Stimulated activated CD4-positive, alpha-beta T cell treated with anti-CD3 and anti-CD28 coated beads, Interleukin-4, amount 100 ng/mL, for 1 hour (primary cell): ENCODE data around the gene COLEC12.

Experiments
- DNase-seq: peaks from one replicate; pipeline ENCODE4 v3.0.0-alpha.2; 2020

Gene COLEC12

DNA sequence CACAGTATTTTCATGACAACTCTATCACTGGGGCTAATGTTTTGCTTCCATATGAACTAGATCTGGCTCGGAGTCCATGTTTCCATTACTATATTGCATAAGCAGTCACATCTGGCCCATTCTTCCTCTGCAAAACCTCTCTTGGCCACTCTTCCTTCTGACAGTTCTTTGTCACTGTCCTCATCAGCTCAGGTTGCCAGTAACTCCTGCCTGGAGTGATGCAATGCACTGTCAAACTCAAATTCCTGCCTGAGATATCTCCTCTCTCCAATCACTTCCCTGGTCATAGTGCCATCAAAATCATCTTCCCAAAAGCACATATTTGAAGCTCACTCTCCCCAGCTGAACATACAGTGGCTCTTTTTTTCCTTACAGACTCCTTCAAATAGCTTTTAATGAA, 66.1 kb downstream of the COLEC12 start:
- DNase-seq = no peak

DNA sequence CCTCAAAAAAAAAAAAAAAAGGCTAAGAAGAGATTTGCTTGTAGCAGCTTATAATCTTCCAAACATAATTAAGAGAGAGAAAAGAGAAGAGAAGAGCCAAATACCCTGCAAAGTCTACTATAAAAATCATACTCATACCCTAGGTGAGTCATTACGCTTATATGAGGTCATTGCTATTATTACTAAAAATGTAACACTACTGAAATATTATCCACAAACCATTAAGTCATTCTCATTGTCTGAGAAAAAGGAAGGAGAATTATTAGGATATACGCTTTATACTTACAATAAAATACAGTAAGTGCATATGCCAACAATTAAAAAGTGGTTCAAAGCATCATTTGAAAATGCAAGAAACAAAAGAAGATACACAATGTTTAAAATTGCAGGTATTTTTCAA, 66.5 kb downstream of the COLEC12 start:
- no peak for DNase-seq

DNA sequence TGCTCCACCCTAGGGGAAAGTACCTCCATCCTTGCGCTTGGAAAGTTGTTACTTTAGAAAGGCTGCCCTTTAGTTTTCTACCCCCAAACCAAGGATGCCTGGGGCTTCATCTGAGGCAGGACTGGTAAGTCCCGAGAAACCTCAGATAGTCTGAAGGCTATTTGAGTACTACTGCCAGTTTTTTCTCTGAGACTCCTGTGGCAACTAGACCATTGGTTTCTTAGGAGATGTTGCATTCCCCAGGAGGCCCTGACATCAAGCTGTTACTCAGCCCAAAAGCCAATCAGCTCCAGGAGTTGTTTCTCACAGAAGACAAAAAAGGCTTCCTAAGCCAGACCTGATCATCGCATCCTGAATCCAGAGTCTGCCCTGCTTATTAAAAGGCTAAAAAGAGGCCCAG, 67.2 kb downstream of the COLEC12 start:
- DNase-seq = no peak

DNA sequence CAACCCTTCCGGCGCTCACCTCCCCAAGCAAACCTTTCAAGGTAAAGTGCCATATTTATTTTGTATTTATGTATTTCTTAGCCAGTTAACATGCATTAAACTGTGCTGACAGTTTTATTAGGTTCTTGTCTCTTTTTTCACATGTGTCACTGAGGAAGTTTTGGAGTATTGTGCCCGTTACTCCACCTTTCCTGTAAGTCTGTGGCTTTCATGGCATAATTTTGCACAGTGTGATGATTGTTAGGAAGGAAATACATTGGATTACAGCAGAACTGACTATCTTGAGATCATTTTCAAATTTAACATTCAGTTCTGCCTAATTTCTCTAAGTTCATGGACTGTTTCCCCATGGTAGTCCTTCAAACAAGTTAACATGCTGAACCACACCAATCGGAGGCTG, 67.7 kb downstream of the COLEC12 start:
- no peak for DNase-seq

DNA sequence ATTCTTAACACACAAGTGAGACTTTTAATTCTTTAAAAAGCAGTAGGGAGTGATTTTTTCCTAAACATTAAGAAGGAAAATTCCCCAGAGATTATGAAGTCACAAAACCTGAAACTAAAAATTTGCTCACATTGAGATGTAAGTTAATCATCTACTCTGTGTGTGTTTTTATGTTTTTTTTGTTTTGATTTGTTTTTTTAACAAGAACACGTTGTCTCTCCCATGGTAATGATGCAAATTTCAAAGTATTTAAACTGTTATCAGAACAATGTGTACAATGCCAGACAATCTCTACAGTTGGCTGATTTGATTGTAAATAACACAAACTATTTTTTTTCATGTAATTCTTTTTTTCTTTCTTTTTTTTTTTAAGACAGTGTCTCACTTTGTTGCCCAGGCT, 71.5 kb downstream of the COLEC12 start:
- DNase-seq = no peak

DNA sequence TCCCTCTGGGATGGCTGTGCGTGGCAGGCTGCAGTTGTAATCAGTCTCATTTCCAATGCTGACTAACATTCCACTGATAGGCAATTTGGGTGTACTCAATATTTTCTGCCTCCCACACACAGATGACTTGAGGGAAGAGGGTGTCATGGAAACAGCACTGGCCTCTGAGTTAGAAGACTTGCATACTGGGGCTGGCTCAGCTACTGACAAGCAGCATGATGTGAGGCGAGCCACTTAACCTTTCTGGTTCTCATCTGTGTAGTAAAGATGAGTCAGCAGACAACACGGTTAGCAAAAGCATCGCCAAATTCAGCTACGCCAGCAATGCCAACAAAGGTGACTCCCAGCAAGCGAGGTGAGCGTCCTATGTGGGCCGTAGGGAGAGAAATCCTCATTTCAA, 73.5 kb downstream of the COLEC12 start:
- DNase-seq = no peak

- no peak for DNase-seq
These were observed 75.3 kb downstream of the COLEC12 start for GRCh38 chr18:425106-425745.

DNA sequence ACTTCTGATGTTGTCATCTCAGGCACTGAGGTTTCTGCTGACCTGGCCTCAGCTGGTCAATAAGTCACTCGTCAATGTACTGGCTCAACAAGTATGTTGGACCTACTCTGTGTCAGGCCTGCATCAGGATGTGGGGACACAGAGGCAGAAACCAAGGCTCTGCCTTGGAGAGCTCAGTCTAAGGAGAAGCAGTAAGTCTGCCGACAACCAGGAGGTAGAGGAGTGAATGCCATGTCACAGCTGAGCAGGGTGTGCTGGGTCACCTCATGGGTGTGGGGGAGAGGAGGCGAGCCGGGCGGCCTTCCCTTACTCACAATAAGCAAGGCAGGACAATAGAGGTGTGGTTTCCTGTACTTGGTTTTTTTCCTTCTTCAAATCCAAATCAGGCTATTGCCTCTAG, 75.8 kb downstream of the COLEC12 start:
- no peak for DNase-seq

- DNase-seq = no peak
These were observed 76.3 kb downstream of the COLEC12 start for GRCh38 chr18:424071-424661.

GRCh38 chr18:422966-423365, 77.5 kb downstream of the COLEC12 start:
- DNase-seq = no peak

- no peak for DNase-seq
These were observed 79.0 kb downstream of the COLEC12 start for GRCh38 chr18:421247-422155.

- no peak for DNase-seq
These were observed 79.7 kb downstream of the COLEC12 start for GRCh38 chr18:420661-421246.

GRCh38 chr18:419541-420175, 80.8 kb downstream of the COLEC12 start:
- no peak for DNase-seq

DNA sequence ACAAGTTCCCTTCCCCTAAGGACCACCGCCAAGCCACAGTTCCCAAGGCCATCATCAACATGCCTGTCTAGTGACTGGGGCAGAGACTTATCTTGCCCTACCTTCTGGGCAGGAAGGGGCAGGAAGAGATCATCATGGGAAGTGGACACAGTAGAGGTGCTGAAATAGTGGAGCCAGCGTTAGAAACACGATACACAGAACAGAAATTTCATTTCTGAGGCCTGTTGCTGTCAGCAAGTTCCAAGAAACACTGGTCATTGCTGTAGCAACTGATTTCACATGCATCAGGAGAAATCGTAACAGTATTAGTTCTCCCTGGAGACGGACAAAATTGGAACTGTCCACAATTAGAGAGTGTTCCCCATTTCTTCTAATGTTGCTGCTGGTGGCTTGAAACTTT, 83.0 kb downstream of the COLEC12 start:
- DNase-seq = no peak

GRCh38 chr18:416930-417329, 83.6 kb downstream of the COLEC12 start:
- no peak for DNase-seq

GRCh38 chr18:415617-416612, 84.6 kb downstream of the COLEC12 start:
- no peak for DNase-seq

DNA sequence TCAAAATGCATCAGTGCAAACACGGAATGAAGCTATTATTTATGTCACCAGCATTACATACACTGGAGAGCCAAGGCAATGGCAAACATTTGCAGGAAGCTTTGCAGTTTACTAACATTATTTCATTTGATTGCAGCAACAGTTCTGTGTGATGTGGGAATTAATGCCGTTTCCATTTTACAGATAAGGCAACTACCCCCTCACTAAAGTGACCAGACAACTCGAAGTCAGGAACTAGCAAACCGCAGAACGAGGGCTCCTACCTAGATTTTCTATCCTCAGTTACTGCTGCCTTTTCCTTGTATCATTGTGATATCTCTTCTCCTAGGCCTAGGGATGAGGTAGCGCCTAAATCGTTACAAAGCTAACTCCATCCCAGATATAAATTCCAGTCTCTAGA, 85.5 kb downstream of the COLEC12 start:
- no peak for DNase-seq

DNA sequence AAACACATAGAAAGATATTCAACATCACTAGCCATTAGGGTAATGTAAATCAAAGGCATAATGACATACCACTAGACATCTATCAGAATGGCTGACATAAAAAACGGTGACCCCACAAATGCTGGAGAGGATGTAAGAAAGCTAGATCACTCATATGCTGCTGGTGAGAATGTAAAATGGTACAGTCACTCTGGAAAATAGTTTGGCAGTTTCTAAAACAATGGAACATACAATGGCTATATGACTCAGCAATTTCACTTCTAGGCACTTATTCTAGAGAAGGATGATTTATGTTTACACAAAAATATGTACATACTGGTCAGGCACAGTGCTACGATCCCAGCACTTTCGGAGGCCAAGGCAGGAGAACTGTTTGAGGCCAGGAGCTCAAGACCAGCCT, 87.3 kb downstream of the COLEC12 start:
- no peak for DNase-seq

- no peak for DNase-seq
These were observed 90.5 kb downstream of the COLEC12 start for GRCh38 chr18:410047-410455.

DNA sequence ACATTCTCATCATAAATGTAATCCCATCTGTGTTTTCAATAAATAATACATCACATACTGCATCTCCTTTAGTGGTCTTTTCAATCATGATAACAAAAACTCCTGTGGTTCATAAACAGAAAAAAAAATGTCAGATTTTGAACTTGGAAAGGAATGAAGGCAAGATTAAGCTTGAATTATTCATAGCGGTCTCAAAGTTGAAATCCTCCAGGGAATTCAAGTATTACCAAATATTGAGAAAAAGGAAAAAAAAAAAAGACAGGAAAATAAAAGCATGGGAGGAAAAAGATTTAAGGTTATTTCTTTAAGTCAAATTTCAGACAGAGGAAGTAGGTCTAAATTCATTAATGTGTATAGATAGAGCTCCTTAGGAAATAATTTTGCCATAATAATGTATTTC, 92.1 kb downstream of the COLEC12 start:
- DNase-seq = no peak

DNA sequence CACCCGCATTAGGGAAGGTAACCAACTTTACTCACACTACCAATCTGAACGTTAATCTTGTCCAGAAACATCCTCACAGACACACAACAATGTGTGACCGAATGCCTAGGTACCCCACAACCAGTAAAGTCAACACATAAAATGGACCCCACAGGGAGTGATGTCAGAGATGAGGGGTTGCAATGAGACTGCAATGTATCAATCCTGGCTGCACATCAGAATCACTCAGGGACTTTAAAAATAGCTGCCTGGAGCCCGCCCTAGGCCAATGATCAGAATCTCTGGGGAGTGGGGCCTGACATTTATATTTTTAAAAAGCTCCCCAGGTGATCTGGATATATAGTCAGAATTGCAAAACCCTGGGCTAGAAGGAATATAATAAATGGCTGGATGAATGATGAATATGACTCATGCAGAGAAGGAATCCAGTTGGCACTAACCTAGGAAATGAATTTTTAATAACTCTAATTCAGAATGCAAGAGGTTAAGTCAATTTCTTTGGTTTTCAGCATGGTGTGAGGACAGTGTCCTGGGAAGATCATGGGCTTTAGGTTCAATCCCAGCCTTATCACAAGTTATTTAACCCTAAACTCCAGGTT, 92.8 kb downstream of the COLEC12 start:
- DNase-seq = no peak

DNA sequence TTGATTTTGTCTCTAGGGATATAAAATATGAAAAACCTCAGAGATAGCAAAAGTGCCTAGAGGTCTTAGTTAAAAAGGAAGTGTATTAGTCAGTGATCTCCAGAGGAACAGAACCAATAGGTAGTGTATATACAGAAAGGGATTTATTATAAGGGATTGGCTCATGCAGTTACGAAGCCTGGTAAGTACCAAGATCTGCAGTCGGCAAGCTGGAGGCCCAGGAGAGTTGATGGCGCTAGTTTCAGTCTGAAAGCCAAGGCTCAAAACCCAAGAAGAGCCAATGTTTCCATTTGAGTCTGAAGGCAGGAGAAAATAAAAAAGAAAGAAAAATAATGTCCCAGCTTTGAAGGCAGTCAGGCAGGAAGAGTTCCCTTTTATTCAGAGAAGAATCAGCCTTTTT, 93.3 kb downstream of the COLEC12 start:
- no peak for DNase-seq
